ENCODE data around the gene RRP1B. TPM values are rescaled to one million over a fixed set of nuclear protein-coding genes. Genes with fewer than 3 reads are reported as not detected.

The RRP1B gene
- total and polyA plus RNA-seq, 2 donors (not counting 1 experiment from before 2014, with no cell fraction given): 6.0 to 22.4 TPM

DNA sequence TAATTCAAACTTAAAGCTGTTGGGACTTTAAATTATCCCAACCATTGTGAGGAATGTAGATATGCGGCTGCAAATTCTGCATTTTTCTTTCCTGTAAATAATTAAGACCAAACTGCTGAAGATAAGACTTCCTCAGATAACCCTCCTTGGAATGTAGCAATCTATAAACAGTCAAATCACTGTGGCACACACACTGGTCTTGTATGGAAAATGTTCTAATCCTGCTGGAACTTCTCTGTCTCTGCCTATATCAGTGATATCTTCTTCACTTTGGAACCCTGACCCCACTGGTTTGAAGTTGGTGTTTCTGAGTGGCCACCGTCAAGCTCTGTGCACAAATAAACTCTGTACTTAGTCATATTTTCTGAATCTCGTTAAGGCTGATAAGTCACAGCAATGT is 33.0 kb upstream of the RRP1B start:
- Histone ChIP-seq H3K27ac (ENCODE audit: low read length in 2 of 2) (no peak overlapping the region), H3K4me1 (ENCODE audit: control insufficient read depth in 2 of 2, insufficient read depth in 2 of 2, low read length in 2 of 2) (peaks cover 1 to 5% of the 10 kb centered on the region in 2 donors), H3K36me3 (replicated peaks in 1 of 2; ENCODE audit: control extremely low read depth in 1 of 2, control insufficient read depth in 1 of 2, extremely low read depth in 1 of 2, insufficient read depth in 2 of 2, low read length in 1 of 2) (no peaks in the 10 kb centered on the region), H4K20me1 (ENCODE audit: control insufficient read depth, insufficient read depth, low read length, poor library complexity, severe bottlenecking) (no peaks in the 10 kb centered on the region), H3K4me3 (ENCODE audit: control extremely low read depth in 1 of 5, extremely low read depth in 1 of 5, insufficient read depth in 1 of 5, low read depth in 2 of 5, low read length in 4 of 5) (no peak overlapping the region), H3K79me2 (ENCODE audit: control insufficient read depth, insufficient read depth, low read length) (no peaks in the 10 kb centered on the region), H3K9ac (ENCODE audit: low read length) (no peak overlapping the region), H2AFZ (ENCODE audit: insufficient read depth, low read depth, low read length, poor library complexity, severe bottlenecking) (no peak overlapping the region), H3K27me3 (replicated peaks in 1 of 4; ENCODE audit: control extremely low read depth in 1 of 4, control insufficient read depth in 3 of 4, insufficient read depth in 4 of 4, low read length in 3 of 4) (no peaks in the 10 kb centered on the region), H3K4me2 (replicated peaks; ENCODE audit: low read depth, low read length, poor library complexity, severe bottlenecking) (no peak overlapping the region), H3K9me3 (ENCODE audit: control extremely low read depth in 1 of 3, control insufficient read depth in 2 of 3, insufficient read depth in 1 of 3, low read length in 2 of 3) (peaks cover 0 to under 1% (median 0%) of the 10 kb centered on the region in 3 donors)
- peaks cover 12% of the 10 kb centered on the region for H3K4me1 Mint-ChIP-seq
- no peak for TF ChIP-seq EZH2 (IDR thresholded peaks at IDR 0.05; ENCODE audit: borderline replicate concordance, insufficient read depth, low read depth, low read length, poor library complexity, severe bottlenecking)
- TF ChIP-seq, protein P1, sequence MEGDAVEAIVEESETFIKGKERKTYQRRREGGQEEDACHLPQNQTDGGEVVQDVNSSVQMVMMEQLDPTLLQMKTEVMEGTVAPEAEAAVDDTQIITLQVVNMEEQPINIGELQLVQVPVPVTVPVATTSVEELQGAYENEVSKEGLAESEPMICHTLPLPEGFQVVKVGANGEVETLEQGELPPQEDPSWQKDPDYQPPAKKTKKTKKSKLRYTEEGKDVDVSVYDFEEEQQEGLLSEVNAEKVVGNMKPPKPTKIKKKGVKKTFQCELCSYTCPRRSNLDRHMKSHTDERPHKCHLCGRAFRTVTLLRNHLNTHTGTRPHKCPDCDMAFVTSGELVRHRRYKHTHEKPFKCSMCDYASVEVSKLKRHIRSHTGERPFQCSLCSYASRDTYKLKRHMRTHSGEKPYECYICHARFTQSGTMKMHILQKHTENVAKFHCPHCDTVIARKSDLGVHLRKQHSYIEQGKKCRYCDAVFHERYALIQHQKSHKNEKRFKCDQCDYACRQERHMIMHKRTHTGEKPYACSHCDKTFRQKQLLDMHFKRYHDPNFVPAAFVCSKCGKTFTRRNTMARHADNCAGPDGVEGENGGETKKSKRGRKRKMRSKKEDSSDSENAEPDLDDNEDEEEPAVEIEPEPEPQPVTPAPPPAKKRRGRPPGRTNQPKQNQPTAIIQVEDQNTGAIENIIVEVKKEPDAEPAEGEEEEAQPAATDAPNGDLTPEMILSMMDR (IDR thresholded peaks at IDR 0.05): no peak
- H3K27ac Mint-ChIP-seq: no peak overlapping the region
- H3K4me3 Mint-ChIP-seq: no peak overlapping the region
- intact Hi-C loops (cut with micrococcal nuclease): no loop called here
- DNase-seq: no peak
- WGBS (ENCODE audit: insufficient coverage): no CpG with 5 or more reads among the region's 3 CpGs
- ATAC-seq (ENCODE audit: low read depth): no peak
- ChIA-PET POLR2A (no interaction called here), CTCF (interaction anchor here (1.3 kb wide), 1 partner anchor 19 kb away, joined by 3 read pairs; no protein-coding TSS in a partner anchor)
- H3K27me3 Mint-ChIP-seq: peaks cover 15% of the 10 kb centered on the region
- peaks cover 6% of the 10 kb centered on the region for H3K9me3 Mint-ChIP-seq (ENCODE audit: insufficient read depth)

DNA sequence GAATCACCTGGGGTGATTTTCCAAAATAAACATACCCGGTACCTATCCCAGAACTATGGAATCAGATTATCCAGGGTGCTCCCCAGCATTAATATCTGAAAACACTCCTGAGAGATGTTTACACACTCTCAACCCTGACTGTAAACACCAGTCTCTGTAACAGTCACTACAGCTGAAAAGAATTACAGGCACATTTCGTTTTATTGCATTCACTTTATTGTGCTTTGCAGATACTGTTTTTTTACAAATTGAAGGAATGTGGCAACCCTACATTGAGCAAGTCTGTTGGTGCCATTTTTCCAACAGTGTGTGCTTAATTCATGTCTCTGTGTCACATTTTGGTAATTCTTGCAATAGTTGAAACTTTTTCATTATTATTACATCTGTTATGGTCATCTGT is 31.8 kb upstream of the RRP1B start:
- H3K27me3 Mint-ChIP-seq: peaks cover 17% of the 10 kb centered on the region
- WGBS (ENCODE audit: insufficient coverage): 81% methylated on average over 2 of the region's 2 CpGs
- POLR2A ChIA-PET: no interaction called here
- no peak overlapping the region for H3K9ac ChIP-seq (ENCODE audit: low read length)
- H3K9me3 ChIP-seq (ENCODE audit: control extremely low read depth in 1 of 3, control insufficient read depth in 2 of 3, insufficient read depth in 1 of 3, low read length in 2 of 3): no peaks in the 10 kb centered on the region
- no peak overlapping the region for H3K4me2 ChIP-seq (replicated peaks; ENCODE audit: low read depth, low read length, poor library complexity, severe bottlenecking)
- DNase-seq: no peak
- intact Hi-C loops (cut with micrococcal nuclease): no loop called here
- no peak overlapping the region for H3K4me3 Mint-ChIP-seq
- no peak overlapping the region for H3K4me3 ChIP-seq (ENCODE audit: control extremely low read depth in 1 of 5, extremely low read depth in 1 of 5, insufficient read depth in 1 of 5, low read depth in 2 of 5, low read length in 4 of 5)
- H3K4me1 ChIP-seq (ENCODE audit: control insufficient read depth in 2 of 2, insufficient read depth in 2 of 2, low read length in 2 of 2): no peaks in the 10 kb centered on the region
- no peak for ATAC-seq (ENCODE audit: low read depth)
- CTCF ChIA-PET: no interaction called here
- no peaks in the 10 kb centered on the region for H3K27me3 ChIP-seq (replicated peaks in 1 of 4; ENCODE audit: control extremely low read depth in 1 of 4, control insufficient read depth in 3 of 4, insufficient read depth in 4 of 4, low read length in 3 of 4)
- H3K27ac ChIP-seq (ENCODE audit: low read length in 2 of 2): no peak overlapping the region
- H2AFZ ChIP-seq (ENCODE audit: insufficient read depth, low read depth, low read length, poor library complexity, severe bottlenecking): no peak overlapping the region
- H3K9me3 Mint-ChIP-seq (ENCODE audit: insufficient read depth): peaks cover 6% of the 10 kb centered on the region
- TF ChIP-seq, protein P1 (IDR thresholded peaks at IDR 0.05): no peak
- no peak for TF ChIP-seq EZH2 (IDR thresholded peaks at IDR 0.05; ENCODE audit: borderline replicate concordance, insufficient read depth, low read depth, low read length, poor library complexity, severe bottlenecking)
- H3K79me2 ChIP-seq (ENCODE audit: control insufficient read depth, insufficient read depth, low read length): no peaks in the 10 kb centered on the region
- no peaks in the 10 kb centered on the region for H4K20me1 ChIP-seq (ENCODE audit: control insufficient read depth, insufficient read depth, low read length, poor library complexity, severe bottlenecking)
- H3K36me3 ChIP-seq (replicated peaks in 1 of 2; ENCODE audit: control extremely low read depth in 1 of 2, control insufficient read depth in 1 of 2, extremely low read depth in 1 of 2, insufficient read depth in 2 of 2, low read length in 1 of 2): no peaks in the 10 kb centered on the region
- H3K4me1 Mint-ChIP-seq: peaks cover 2% of the 10 kb centered on the region
- no peak overlapping the region for H3K27ac Mint-ChIP-seq

All from B cell (primary cell).